ENCODE results near the gene SUPT20HL1. TPM values are rescaled to one million over a fixed set of nuclear protein-coding genes. Genes with fewer than 3 reads are reported as not detected.
"Not testable (repeated sequence)": the region's sequence is repeated elsewhere in the genome, so short reads cannot be mapped to it uniquely, and the experiment has no call there.

Gene SUPT20HL1
- total RNA-seq (not detected), total RNA-seq (0 to 0.08 reads per million in 2 donors)

- no peak for DNase-seq
- H3K9me3 ChIP-seq (ENCODE audit: control insufficient read depth, low read length, poor library complexity, severe bottlenecking), result no peaks in the 10 kb centered on the region
- ATAC-seq, result no peak
- no peak within 1 kb of the TSS for H3K4me3 Mint-ChIP-seq
- H3K27ac Mint-ChIP-seq, result no peak within 1 kb of the TSS
- no peaks in the 10 kb centered on the region for H3K27me3 Mint-ChIP-seq
- no peaks in the 10 kb centered on the region for H3K4me1 Mint-ChIP-seq
- no peaks in the 10 kb centered on the region for H3K36me3 Mint-ChIP-seq (ENCODE audit: low read depth)
Measured at GRCh38 chrX:24360272-24360671, at the start of gene SUPT20HL1. Gene SUPT20HL1, plus strand, starts transcription at chrX:24360639. Its CDS starts 2,122 bp downstream, at chrX:24362761.

GRCh38 chrX:24310916-24311315 lies 49.5 kb upstream of the SUPT20HL1 start:
- not testable (repeated sequence) for H3K36me3 Mint-ChIP-seq (ENCODE audit: low read depth); H3K4me1 Mint-ChIP-seq; ATAC-seq; DNase-seq; H3K9me3 ChIP-seq (ENCODE audit: control insufficient read depth, low read length, poor library complexity, severe bottlenecking); H3K27ac Mint-ChIP-seq; H3K27me3 Mint-ChIP-seq; H3K4me3 Mint-ChIP-seq

- H3K4me3 Mint-ChIP-seq; H3K36me3 Mint-ChIP-seq (ENCODE audit: low read depth): not testable (repeated sequence)
Measured at GRCh38 chrX:24311507-24312248, 48.8 kb upstream of the SUPT20HL1 start.

GRCh38 chrX:24312249-24312607 lies 48.2 kb upstream of the SUPT20HL1 start:
- DNase-seq; ATAC-seq; H3K36me3 Mint-ChIP-seq (ENCODE audit: low read depth); H3K4me1 Mint-ChIP-seq; H3K27me3 Mint-ChIP-seq; H3K27ac Mint-ChIP-seq; H3K4me3 Mint-ChIP-seq; H3K9me3 ChIP-seq (ENCODE audit: control insufficient read depth, low read length, poor library complexity, severe bottlenecking): not testable (repeated sequence)

More at GRCh38 chrX:24311507-24312248, 48.8 kb upstream of the SUPT20HL1 start:
- H3K9me3 ChIP-seq (ENCODE audit: control insufficient read depth, low read length, poor library complexity, severe bottlenecking); H3K4me1 Mint-ChIP-seq; ATAC-seq; H3K27me3 Mint-ChIP-seq; H3K27ac Mint-ChIP-seq; DNase-seq: not testable (repeated sequence)

- no peak for ATAC-seq
Measured at GRCh38 chrX:24314019-24314635, 46.3 kb upstream of the SUPT20HL1 start, which contains the start of gene SUPT20HL2. Gene SUPT20HL2, minus strand, starts transcription at chrX:24314069. Its CDS starts 754 bp downstream, at chrX:24313315.

GRCh38 chrX:24316111-24316510 lies 44.3 kb upstream of the SUPT20HL1 start:
- no peaks in the 10 kb centered on the region for H3K9me3 ChIP-seq (ENCODE audit: control insufficient read depth, low read length, poor library complexity, severe bottlenecking)
- no peaks in the 10 kb centered on the region for H3K4me1 Mint-ChIP-seq
- H3K27me3 Mint-ChIP-seq, result no peaks in the 10 kb centered on the region
- no peak overlapping the region for H3K27ac Mint-ChIP-seq
- DNase-seq, result no peak
- H3K4me3 Mint-ChIP-seq, result no peak overlapping the region
- no peaks in the 10 kb centered on the region for H3K36me3 Mint-ChIP-seq (ENCODE audit: low read depth)
- ATAC-seq, result no peak

More at GRCh38 chrX:24314019-24314635, 46.3 kb upstream of the SUPT20HL1 start, which contains the start of gene SUPT20HL2:
- Mint-ChIP-seq H3K27ac (no peak within 1 kb of the TSS), H3K4me1 (no peaks in the 10 kb centered on the region), H3K36me3 (ENCODE audit: low read depth) (no peaks in the 10 kb centered on the region), H3K4me3 (no peak within 1 kb of the TSS), H3K27me3 (no peaks in the 10 kb centered on the region)
- H3K9me3 ChIP-seq (ENCODE audit: control insufficient read depth, low read length, poor library complexity, severe bottlenecking), result no peaks in the 10 kb centered on the region
- no peak for DNase-seq

GRCh38 chrX:24317567-24317966 lies 42.9 kb upstream of the SUPT20HL1 start:
- no peaks in the 10 kb centered on the region for H3K27me3 Mint-ChIP-seq
- H3K9me3 ChIP-seq (ENCODE audit: control insufficient read depth, low read length, poor library complexity, severe bottlenecking), result no peaks in the 10 kb centered on the region
- DNase-seq (no peak), ATAC-seq (no peak)
- H3K4me1 Mint-ChIP-seq, result no peaks in the 10 kb centered on the region
- H3K27ac Mint-ChIP-seq, result no peak overlapping the region
- H3K4me3 Mint-ChIP-seq, result no peak overlapping the region
- no peaks in the 10 kb centered on the region for H3K36me3 Mint-ChIP-seq (ENCODE audit: low read depth)

GRCh38 chrX:24321741-24322395 lies 38.6 kb upstream of the SUPT20HL1 start:
- Mint-ChIP-seq H3K27me3 (peaks cover 11% of the 10 kb centered on the region), H3K36me3 (ENCODE audit: low read depth) (no peaks in the 10 kb centered on the region), H3K27ac (no peak overlapping the region), H3K4me3 (no peak overlapping the region), H3K4me1 (no peaks in the 10 kb centered on the region)
- ATAC-seq (no peak), DNase-seq (no peak)
- no peaks in the 10 kb centered on the region for H3K9me3 ChIP-seq (ENCODE audit: control insufficient read depth, low read length, poor library complexity, severe bottlenecking)

- no peaks in the 10 kb centered on the region for H3K4me1 Mint-ChIP-seq
- H3K4me3 Mint-ChIP-seq, result no peak overlapping the region
- no peak for DNase-seq
- peaks cover 13% of the 10 kb centered on the region for H3K27me3 Mint-ChIP-seq
- ATAC-seq, result no peak
- H3K36me3 Mint-ChIP-seq (ENCODE audit: low read depth), result no peaks in the 10 kb centered on the region
- no peaks in the 10 kb centered on the region for H3K9me3 ChIP-seq (ENCODE audit: control insufficient read depth, low read length, poor library complexity, severe bottlenecking)
- no peak overlapping the region for H3K27ac Mint-ChIP-seq
Measured at GRCh38 chrX:24325231-24325630, 35.2 kb upstream of the SUPT20HL1 start.

GRCh38 chrX:24332878-24333277 lies 27.6 kb upstream of the SUPT20HL1 start:
- no peak overlapping the region for H3K4me3 Mint-ChIP-seq
- H3K4me1 Mint-ChIP-seq, result no peaks in the 10 kb centered on the region
- no peak for DNase-seq

GRCh38 chrX:24333371-24333770 lies 27.1 kb upstream of the SUPT20HL1 start:
- H3K4me3 Mint-ChIP-seq, result no peak overlapping the region
- no peaks in the 10 kb centered on the region for H3K4me1 Mint-ChIP-seq
- DNase-seq (no peak), ATAC-seq (no peak)
- no peaks in the 10 kb centered on the region for H3K27me3 Mint-ChIP-seq
- no peaks in the 10 kb centered on the region for H3K9me3 ChIP-seq (ENCODE audit: control insufficient read depth, low read length, poor library complexity, severe bottlenecking)
- no peak overlapping the region for H3K27ac Mint-ChIP-seq
- H3K36me3 Mint-ChIP-seq (ENCODE audit: low read depth), result no peaks in the 10 kb centered on the region

More at GRCh38 chrX:24332878-24333277, 27.6 kb upstream of the SUPT20HL1 start:
- H3K9me3 ChIP-seq (ENCODE audit: control insufficient read depth, low read length, poor library complexity, severe bottlenecking), result no peaks in the 10 kb centered on the region
- no peak for ATAC-seq
- no peaks in the 10 kb centered on the region for H3K27me3 Mint-ChIP-seq
- no peak overlapping the region for H3K27ac Mint-ChIP-seq
- no peaks in the 10 kb centered on the region for H3K36me3 Mint-ChIP-seq (ENCODE audit: low read depth)

- H3K27me3 Mint-ChIP-seq, result no peaks in the 10 kb centered on the region
- DNase-seq (no peak), ATAC-seq (no peak)
- H3K4me3 Mint-ChIP-seq, result no peak overlapping the region
- H3K4me1 Mint-ChIP-seq, result no peaks in the 10 kb centered on the region
- no peaks in the 10 kb centered on the region for H3K36me3 Mint-ChIP-seq (ENCODE audit: low read depth)
- no peak overlapping the region for H3K27ac Mint-ChIP-seq
- no peaks in the 10 kb centered on the region for H3K9me3 ChIP-seq (ENCODE audit: control insufficient read depth, low read length, poor library complexity, severe bottlenecking)
Measured at GRCh38 chrX:24334461-24334860, 26.0 kb upstream of the SUPT20HL1 start.

- Mint-ChIP-seq H3K27ac (no peak overlapping the region), H3K4me1 (no peaks in the 10 kb centered on the region), H3K36me3 (ENCODE audit: low read depth) (no peaks in the 10 kb centered on the region), H3K27me3 (peaks cover 5% of the 10 kb centered on the region), H3K4me3 (no peak overlapping the region)
- H3K9me3 ChIP-seq (ENCODE audit: control insufficient read depth, low read length, poor library complexity, severe bottlenecking), result no peaks in the 10 kb centered on the region
- no peak for DNase-seq
- ATAC-seq, result no peak
Measured at GRCh38 chrX:24335871-24336270, 24.6 kb upstream of the SUPT20HL1 start.
